Uterus (tissue), 2 donors: ENCODE measurements around the gene IGFALS.

Experiments
- CTCF ChIP-seq, 4 experiments: fragments of 200-600 bp in 2 of 4; fragments of 450-650 bp in 2 of 4; sonication (generic) in 2 of 4; IDR thresholded peaks; one replicate each; pipeline ENCODE4 v1.5.1; 2016 to 2019; ENCODE audit warnings: antibody characterized with exemption in 4 of 4, mild to moderate bottlenecking in 2 of 4, moderate library complexity in 1 of 4
- POLR2A ChIP-seq, 2 donors: fragments of 450-650 bp; IDR thresholded peaks; one replicate each; pipeline ENCODE4 v1.6.1; 2016; ENCODE audit warnings: antibody characterized with exemption in 2 of 2, mild to moderate bottlenecking in 1 of 2, moderate library complexity in 1 of 2

GRCh38 chr16:1788095-1788707, 5.3 kb downstream of the IGFALS start:
- TF ChIP-seq CTCF (IDR thresholded peaks at IDR 0.05) = no peak
- no peak for TF ChIP-seq POLR2A (IDR thresholded peaks at IDR 0.05)
